Measurements from ENCODE around the gene AOPEP.

DNA sequence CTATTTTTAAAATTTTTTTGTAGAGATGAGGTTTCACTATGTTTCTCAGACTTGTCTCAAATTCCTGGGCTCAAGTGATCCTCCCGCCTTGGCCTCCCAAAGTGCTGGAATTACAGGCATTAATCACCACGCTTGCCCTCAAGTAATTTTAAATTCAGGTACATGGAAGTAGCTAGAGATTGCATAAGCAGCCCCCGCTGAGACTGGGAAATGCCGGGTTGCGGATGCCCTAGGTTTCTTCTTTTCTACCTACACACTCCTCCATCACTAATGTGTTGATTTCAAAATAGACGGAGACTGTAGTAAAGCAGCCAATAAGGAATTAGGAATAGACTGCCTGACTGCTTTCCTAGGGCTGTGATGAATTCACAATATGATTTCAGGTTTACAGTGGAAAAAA lies 388.6 kb downstream of the AOPEP start:
- TF ChIP-seq, protein P1, sequence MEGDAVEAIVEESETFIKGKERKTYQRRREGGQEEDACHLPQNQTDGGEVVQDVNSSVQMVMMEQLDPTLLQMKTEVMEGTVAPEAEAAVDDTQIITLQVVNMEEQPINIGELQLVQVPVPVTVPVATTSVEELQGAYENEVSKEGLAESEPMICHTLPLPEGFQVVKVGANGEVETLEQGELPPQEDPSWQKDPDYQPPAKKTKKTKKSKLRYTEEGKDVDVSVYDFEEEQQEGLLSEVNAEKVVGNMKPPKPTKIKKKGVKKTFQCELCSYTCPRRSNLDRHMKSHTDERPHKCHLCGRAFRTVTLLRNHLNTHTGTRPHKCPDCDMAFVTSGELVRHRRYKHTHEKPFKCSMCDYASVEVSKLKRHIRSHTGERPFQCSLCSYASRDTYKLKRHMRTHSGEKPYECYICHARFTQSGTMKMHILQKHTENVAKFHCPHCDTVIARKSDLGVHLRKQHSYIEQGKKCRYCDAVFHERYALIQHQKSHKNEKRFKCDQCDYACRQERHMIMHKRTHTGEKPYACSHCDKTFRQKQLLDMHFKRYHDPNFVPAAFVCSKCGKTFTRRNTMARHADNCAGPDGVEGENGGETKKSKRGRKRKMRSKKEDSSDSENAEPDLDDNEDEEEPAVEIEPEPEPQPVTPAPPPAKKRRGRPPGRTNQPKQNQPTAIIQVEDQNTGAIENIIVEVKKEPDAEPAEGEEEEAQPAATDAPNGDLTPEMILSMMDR (IDR thresholded peaks at IDR 0.05), result no peak
- no peak for TF ChIP-seq EZH2 (IDR thresholded peaks at IDR 0.05)
